GM18505 (cell line): ENCODE results near the gene HOXB3.
A peak's percentile ranks its signal among the peaks of the same experiment; 100 is the strongest.
"Not testable (repeated sequence)": the region's sequence is repeated elsewhere in the genome, so short reads cannot be mapped to it uniquely, and the experiment has no call there.

Source experiments
- ATAC-seq: cut with Tn5 transposase; IDR thresholded peaks from one replicate; pipeline ENCODE4 v1.9.1; 2021; ENCODE audit not compliant: unreplicated experiment
- POLR2A ChIP-seq: IDR thresholded peaks from 4 replicates; pipeline ENCODE4 v1.6.1; 2011; ENCODE audit warnings: borderline replicate concordance; ENCODE audit not compliant: insufficient read depth, insufficient read length; ENCODE audit errors: extremely low read depth

Gene HOXB3

GRCh38 chr17:48510761-48511604 is 79.1 kb downstream of the HOXB3 start:
- no peak for ATAC-seq
- TF ChIP-seq POLR2A: no peak

GRCh38 chr17:48510381-48510760 is 79.7 kb downstream of the HOXB3 start:
- TF ChIP-seq POLR2A: no peak
- no peak for ATAC-seq

DNA sequence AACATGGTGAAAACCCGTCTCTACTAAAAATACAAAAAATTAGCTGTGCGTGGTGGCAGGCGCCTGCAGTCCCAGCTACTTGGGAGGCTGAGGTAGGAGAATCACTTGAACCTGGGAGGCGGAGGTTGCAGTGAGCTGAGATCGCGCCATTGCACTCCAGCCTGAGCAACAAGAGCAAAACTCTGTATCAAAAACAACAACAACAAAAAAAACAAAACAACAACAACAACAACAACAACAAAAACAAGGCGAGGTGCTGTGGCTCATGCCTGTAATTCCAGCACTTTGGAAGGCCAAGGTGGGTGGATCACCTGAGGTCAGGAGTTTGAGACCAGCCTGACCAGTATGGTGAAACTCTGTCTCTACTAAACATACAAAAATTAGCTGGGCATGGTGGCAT is 80.3 kb downstream of the HOXB3 start:
- ATAC-seq: not testable (repeated sequence)

GRCh38 chr17:48506246-48506645 is 83.8 kb downstream of the HOXB3 start:
- ATAC-seq: no peak

DNA sequence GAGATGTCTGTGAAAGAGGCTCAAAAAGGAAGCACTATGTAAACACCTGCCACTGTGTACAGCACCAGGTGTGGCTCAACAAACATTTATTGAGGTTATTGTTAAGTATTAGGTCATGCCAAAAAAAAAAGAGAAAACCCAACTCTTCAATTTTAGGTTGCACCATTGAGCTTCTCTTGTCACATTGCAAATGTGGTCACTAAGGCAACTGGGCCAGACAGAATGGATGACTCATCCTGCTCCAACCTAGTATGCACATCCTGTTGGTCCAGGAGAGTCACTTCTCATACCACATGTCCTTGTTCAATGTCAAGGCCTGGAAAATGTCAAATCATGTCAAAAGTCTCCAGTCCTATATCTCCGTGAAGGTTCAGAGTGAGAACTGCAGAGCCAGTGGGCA is 84.3 kb downstream of the HOXB3 start:
- ATAC-seq: peak; percentile 73

More at GRCh38 chr17:48506246-48506645, 83.8 kb downstream of the HOXB3 start:
- TF ChIP-seq POLR2A: no peak

GRCh38 chr17:48504953-48505352 is 85.1 kb downstream of the HOXB3 start:
- TF ChIP-seq POLR2A: no peak
- ATAC-seq: no peak

More for the DNA sequence above, 84.3 kb downstream of the HOXB3 start:
- no peak for TF ChIP-seq POLR2A

GRCh38 chr17:48503747-48504146 is 86.3 kb downstream of the HOXB3 start:
- no peak for ATAC-seq
- no peak for TF ChIP-seq POLR2A

- no peak for ATAC-seq
- TF ChIP-seq POLR2A: no peak
Observed at GRCh38 chr17:48502901-48503300, 87.1 kb downstream of the HOXB3 start.

DNA sequence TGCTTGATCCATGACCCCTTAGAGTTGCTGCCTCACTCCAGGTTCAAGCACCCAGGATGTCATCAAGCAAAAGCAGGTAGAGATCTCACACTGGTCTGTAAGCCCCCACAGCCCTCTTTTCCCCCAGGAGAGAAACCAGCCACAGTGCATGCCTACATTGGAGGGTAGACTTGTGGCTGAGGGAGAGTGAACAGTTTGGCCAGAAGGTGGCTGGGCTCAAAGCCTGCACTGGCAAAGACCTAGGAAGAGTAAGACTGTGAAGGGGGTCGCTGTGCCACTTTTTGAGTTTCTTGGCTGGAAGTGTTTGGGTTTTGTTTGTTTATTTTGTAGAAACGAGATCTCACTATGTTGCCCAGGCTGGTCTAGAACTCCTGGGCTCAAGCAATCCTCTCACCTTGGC is 87.7 kb downstream of the HOXB3 start:
- TF ChIP-seq POLR2A: no peak

GRCh38 chr17:48500435-48501426 is 89.3 kb downstream of the HOXB3 start:
- TF ChIP-seq POLR2A: no peak
- ATAC-seq: no peak

More for the DNA sequence above, 87.7 kb downstream of the HOXB3 start:
- no peak for ATAC-seq

GRCh38 chr17:48499735-48500434 is 90.2 kb downstream of the HOXB3 start:
- ATAC-seq: no peak
- TF ChIP-seq POLR2A: no peak

DNA sequence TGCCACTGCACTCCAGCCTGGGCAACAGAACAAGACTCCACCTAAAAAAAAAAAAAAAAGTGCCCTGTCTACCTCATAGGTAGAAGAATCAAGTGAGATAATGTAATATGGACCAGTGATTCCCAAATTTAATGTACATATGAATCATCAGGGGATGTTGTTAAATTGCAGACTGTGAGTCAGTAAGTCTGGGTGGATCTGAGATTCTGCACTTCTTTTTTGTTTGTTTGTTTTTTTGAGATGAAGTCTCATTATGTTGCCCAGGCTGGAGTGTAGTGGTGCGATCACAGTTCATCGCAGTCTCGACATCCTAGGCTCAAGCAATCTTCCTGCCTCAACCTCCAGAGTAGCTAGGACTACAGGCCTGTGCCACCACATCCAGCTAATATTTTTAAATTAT is 90.8 kb downstream of the HOXB3 start:
- TF ChIP-seq POLR2A: no peak
- ATAC-seq: no peak
